Astrocyte (in vitro differentiated cells and primary cell): ENCODE measurements around the gene NHLH1. TPM values are rescaled to one million over a fixed set of nuclear protein-coding genes. Genes with fewer than 3 reads are reported as not detected.

Experiments
- DNase-seq: peaks from one replicate; pipeline ENCODE4 v3.0.0-alpha.2; 2010; ENCODE audit warnings: low read depth
- FAIRE-seq: peaks from 2 replicates; lab custom pipeline; 2011; peaks lifted over from hg19 to GRCh38; lab: Jason Lieb, UNC
- H2AFZ ChIP-seq: 2 replicates; pipeline ENCODE4 v1.6.0; 2012; ENCODE audit warnings: low read depth, low read length, inconsistent platforms
- H3K27ac ChIP-seq: 2 replicates; pipeline ENCODE4 v1.5.1; 2011; ENCODE audit warnings: low read depth, low read length, inconsistent platforms
- H3K27me3 ChIP-seq: 2 replicates; pipeline ENCODE4 v1.6.0; 2011; ENCODE audit warnings: low read length, inconsistent platforms; ENCODE audit not compliant: insufficient read depth
- H3K36me3 ChIP-seq: 2 replicates; pipeline ENCODE4 v1.5.1; 2011; ENCODE audit warnings: low read length, inconsistent platforms; ENCODE audit not compliant: insufficient read depth
- H3K4me1 ChIP-seq: 2 replicates; pipeline ENCODE4 v1.5.1; 2011; ENCODE audit warnings: low read length, inconsistent platforms; ENCODE audit not compliant: insufficient read depth
- H3K4me2 ChIP-seq: 2 replicates; pipeline ENCODE4 v1.6.0; 2012; ENCODE audit warnings: low read length, inconsistent platforms
- H3K4me3 ChIP-seq: 2 replicates; pipeline ENCODE4 v1.5.1; 2011; ENCODE audit warnings: low read depth, mild to moderate bottlenecking, low read length, inconsistent platforms; ENCODE audit not compliant: insufficient read depth
- H3K79me2 ChIP-seq: 2 replicates; pipeline ENCODE4 v1.6.0; 2012; ENCODE audit warnings: mild to moderate bottlenecking, low read length, inconsistent platforms; ENCODE audit not compliant: insufficient read depth
- H3K9ac ChIP-seq: 2 replicates; pipeline ENCODE4 v1.6.0; 2012; ENCODE audit warnings: mild to moderate bottlenecking, low read length, inconsistent platforms
- H3K9me3 ChIP-seq: 2 replicates; pipeline ENCODE4 v1.5.1; 2012; ENCODE audit warnings: low read depth, mild to moderate bottlenecking, low read length, inconsistent platforms; ENCODE audit not compliant: insufficient read depth
- H4K20me1 ChIP-seq: 2 replicates; pipeline ENCODE4 v1.6.0; 2012; ENCODE audit warnings: low read length, inconsistent platforms; ENCODE audit not compliant: insufficient read depth
- H3K27ac Mint-ChIP-seq: one replicate; pipeline ENCODE4 v1.8.0; 2021; ENCODE audit warnings: mild to moderate bottlenecking, mixed read lengths; ENCODE audit not compliant: unreplicated experiment
- H3K27me3 Mint-ChIP-seq: one replicate; pipeline ENCODE4 v1.8.0; 2021; ENCODE audit warnings: low read depth, mixed read lengths; ENCODE audit not compliant: unreplicated experiment
- H3K36me3 Mint-ChIP-seq: one replicate; pipeline ENCODE4 v1.8.0; 2021; ENCODE audit warnings: low read depth, mixed read lengths; ENCODE audit not compliant: unreplicated experiment
- H3K4me1 Mint-ChIP-seq: one replicate; pipeline ENCODE4 v1.8.0; 2021; ENCODE audit warnings: low read depth, mixed read lengths; ENCODE audit not compliant: unreplicated experiment
- H3K4me3 Mint-ChIP-seq: one replicate; pipeline ENCODE4 v1.8.0; 2021; ENCODE audit warnings: mild to moderate bottlenecking, moderate library complexity, mixed read lengths; ENCODE audit not compliant: unreplicated experiment
- H3K9me3 Mint-ChIP-seq: one replicate; pipeline ENCODE4 v1.8.0; 2021; ENCODE audit warnings: mild to moderate bottlenecking, mixed read lengths; ENCODE audit not compliant: unreplicated experiment
- CTCF ChIP-seq: IDR thresholded peaks from 2 replicates; pipeline ENCODE4 v1.5.1; 2011; ENCODE audit warnings: low read depth, mild to moderate bottlenecking, inconsistent platforms, low read length, moderate library complexity; ENCODE audit not compliant: insufficient read depth
- EZH2 ChIP-seq: IDR thresholded peaks from 2 replicates; pipeline ENCODE4 v1.6.1; 2012; ENCODE audit warnings: mild to moderate bottlenecking, low read length, inconsistent platforms; ENCODE audit not compliant: insufficient read depth
- total RNA-seq: library from RNA; stranded (reverse); gene quantifications from 2 replicates; pipeline ENCODE4 v1.2.1, GENCODE V29; 2021

NHLH1 gene
- total RNA-seq, 1 donor from 2014 or later = 0.70 TPM

GRCh38 chr1:160373696-160374095 is 6.8 kb downstream of the NHLH1 start:
- Histone ChIP-seq H3K4me3 (no peak overlapping the region), H3K4me2 (no peak overlapping the region), H3K27me3 (no peaks in the 10 kb centered on the region), H3K79me2 (no peaks in the 10 kb centered on the region), H3K9me3 (no peaks in the 10 kb centered on the region), H4K20me1 (no peaks in the 10 kb centered on the region), H3K27ac (no peak overlapping the region), H3K9ac (no peak overlapping the region), H2AFZ (no peak overlapping the region), H3K36me3 (no peaks in the 10 kb centered on the region), H3K4me1 (peaks cover 19% of the 10 kb centered on the region)
- Mint-ChIP-seq H3K27ac (no peak overlapping the region), H3K27me3 (no peaks in the 10 kb centered on the region), H3K9me3 (no peaks in the 10 kb centered on the region), H3K4me3 (no peak overlapping the region), H3K4me1 (peaks cover 35% of the 10 kb centered on the region), H3K36me3 (no peaks in the 10 kb centered on the region)
- DNase-seq (no peak), FAIRE-seq (no peak)
- TF ChIP-seq EZH2 (no peak), CTCF (no peak)

- Mint-ChIP-seq H3K4me1 (peaks cover 35% of the 10 kb centered on the region), H3K4me3 (no peak overlapping the region), H3K27me3 (peaks cover 3% of the 10 kb centered on the region), H3K27ac (no peak overlapping the region), H3K9me3 (no peaks in the 10 kb centered on the region), H3K36me3 (no peaks in the 10 kb centered on the region)
- H3K9me3 ChIP-seq = no peaks in the 10 kb centered on the region
- H3K4me3 ChIP-seq = no peak overlapping the region
- DNase-seq = no peak
- no peak for FAIRE-seq
- H4K20me1 ChIP-seq = no peaks in the 10 kb centered on the region
- H3K36me3 ChIP-seq = no peaks in the 10 kb centered on the region
- no peak overlapping the region for H3K27ac ChIP-seq
- no peaks in the 10 kb centered on the region for H3K79me2 ChIP-seq
- no peak for TF ChIP-seq EZH2
- TF ChIP-seq CTCF = no peak
- H3K9ac ChIP-seq = no peak overlapping the region
- peaks cover 19% of the 10 kb centered on the region for H3K4me1 ChIP-seq
- H2AFZ ChIP-seq = no peak overlapping the region
- no peak overlapping the region for H3K4me2 ChIP-seq
- no peaks in the 10 kb centered on the region for H3K27me3 ChIP-seq
These were observed 7.6 kb downstream of the NHLH1 start for GRCh38 chr1:160374306-160375110.
